Endothelial cell of umbilical vein (primary cell): ENCODE results near the gene DCDC1. TPM values are rescaled to one million over a fixed set of nuclear protein-coding genes. Genes with fewer than 3 reads are reported as not detected.

Source experiments
- BruUV-seq: library from RNA; stranded (reverse); fragments of 400-500 nt; replicated peaks from 2 replicates; lab custom pipeline; 2021; lab: Mats Ljungman, UMichigan
- CTCF ChIA-PET: fragments of 300-600, 350-600 bp; sonication (Branson Sonifier 250); formaldehyde crosslinking; loops from one replicate; lab custom pipeline; 2021; ENCODE audit warnings: antibody characterized with exemption, inconsistent platforms; lab: Charles Lee
- POLR2A ChIA-PET: fragments of 300-600, 350-600 bp; sonication (Branson Sonifier 250); formaldehyde crosslinking; loops from one replicate; lab custom pipeline; 2021; ENCODE audit warnings: antibody characterized with exemption, inconsistent platforms; lab: Charles Lee
- DNase-seq: peaks from one replicate; pipeline ENCODE4 v3.0.0-alpha.2; 2011; ENCODE audit warnings: low read depth, low spot score
- FAIRE-seq: peaks from 2 replicates; lab custom pipeline; 2011; peaks lifted over from hg19 to GRCh38; lab: Jason Lieb, UNC
- H2AFZ ChIP-seq: 2 replicates; pipeline ENCODE4 v1.6.0; 2012; ENCODE audit warnings: low read depth, low read length, control low read depth, inconsistent platforms
- H3K27ac ChIP-seq: 2 replicates; pipeline ENCODE4 v1.5.1; 2011; ENCODE audit warnings: low read depth, mild to moderate bottlenecking, control low read depth, low read length, moderate library complexity; ENCODE audit not compliant: insufficient read depth
- H3K27me3 ChIP-seq, 2 experiments: 2 replicates each; pipeline versions ENCODE4 v1.6.0 to v1.6.1; 2011; ENCODE audit warnings: low read length in 2 of 2, mixed read lengths in 1 of 2; ENCODE audit not compliant: control insufficient read depth in 2 of 2, insufficient read depth in 2 of 2
- H3K36me3 ChIP-seq, 2 experiments: 2 replicates in 1 of 2; 3 replicates in 1 of 2; pipeline ENCODE4 v1.5.1; 2011; ENCODE audit warnings: low read length in 2 of 2, mild to moderate bottlenecking in 1 of 2, moderate library complexity in 1 of 2; ENCODE audit not compliant: control insufficient read depth in 2 of 2, insufficient read depth in 2 of 2; ENCODE audit errors: extremely low read depth in 1 of 2
- H3K4me1 ChIP-seq: 3 replicates; pipeline ENCODE4 v1.5.1; 2011; ENCODE audit warnings: mild to moderate bottlenecking, low read length; ENCODE audit not compliant: control insufficient read depth, insufficient read depth; ENCODE audit errors: extremely low read depth
- H3K4me2 ChIP-seq: 2 replicates; pipeline ENCODE4 v1.6.1; 2011; ENCODE audit warnings: low read length, control low read depth, mixed read lengths; ENCODE audit not compliant: insufficient read depth
- H3K4me3 ChIP-seq, 3 experiments: fragments of 200-600 bp in 1 of 3; sonication (generic), shearing (Covaris generic) in 1 of 3; replicated peaks in 1 of 3; 2 replicates each; pipeline ENCODE4 v1.5.1; 2011 to 2016; ENCODE audit warnings: control low read depth in 3 of 3, low read length in 3 of 3, mild to moderate bottlenecking in 2 of 3, inconsistent platforms in 1 of 3, low read depth in 1 of 3, moderate library complexity in 1 of 3; ENCODE audit not compliant: insufficient read depth in 1 of 3
- H3K79me2 ChIP-seq: 2 replicates; pipeline ENCODE4 v1.6.0; 2012; ENCODE audit warnings: low read length, inconsistent platforms; ENCODE audit not compliant: control insufficient read depth, insufficient read depth
- H3K9ac ChIP-seq: replicated peaks from 2 replicates; pipeline ENCODE3; 2011; ENCODE audit warnings: low read length, control low read depth; ENCODE audit not compliant: insufficient read depth; ENCODE audit errors: extremely low read depth
- H3K9me1 ChIP-seq: replicated peaks from 3 replicates; pipeline ENCODE4 v1.6.0; 2011; ENCODE audit warnings: mild to moderate bottlenecking, low read length; ENCODE audit not compliant: control insufficient read depth, insufficient read depth; ENCODE audit errors: extremely low read depth
- H3K9me3 ChIP-seq: replicated peaks from 2 replicates; pipeline ENCODE4 v1.5.1; 2012; ENCODE audit warnings: low read length, inconsistent platforms; ENCODE audit not compliant: control insufficient read depth, insufficient read depth
- H4K20me1 ChIP-seq: replicated peaks from 2 replicates; pipeline ENCODE3; 2011; ENCODE audit warnings: mild to moderate bottlenecking, low read length; ENCODE audit not compliant: control insufficient read depth, insufficient read depth; ENCODE audit errors: extremely low read depth
- CTCF ChIP-seq, 2 donors: IDR thresholded peaks; 1 replicate in 1 of 2; 2 replicates in 1 of 2; pipeline ENCODE4 v1.5.1; 2011; ENCODE audit warnings: low read length in 2 of 2, mild to moderate bottlenecking in 2 of 2, moderate library complexity in 2 of 2, control low read depth in 1 of 2, inconsistent platforms in 1 of 2, low read depth in 1 of 2; ENCODE audit not compliant: insufficient read depth in 1 of 2; ENCODE audit errors: extremely low read depth in 1 of 2
- EZH2 ChIP-seq: IDR thresholded peaks from 2 replicates; pipeline ENCODE4 v1.6.1; 2012; ENCODE audit warnings: borderline replicate concordance, low read depth, mild to moderate bottlenecking, moderate library complexity, low read length, inconsistent platforms; ENCODE audit not compliant: severe bottlenecking
- FOS ChIP-seq: IDR thresholded peaks from 2 replicates; pipeline ENCODE4 v1.6.1; 2011; ENCODE audit warnings: mild to moderate bottlenecking, low read length, moderate library complexity, borderline replicate concordance; ENCODE audit not compliant: insufficient read depth
- GATA2 ChIP-seq: IDR thresholded peaks from 2 replicates; pipeline ENCODE4 v1.7.0; 2011; ENCODE audit warnings: low read depth, mild to moderate bottlenecking, moderate library complexity, mixed read lengths, low read length; ENCODE audit not compliant: insufficient read length, insufficient read depth
- JUN ChIP-seq: IDR thresholded peaks from 2 replicates; pipeline ENCODE4 v1.6.1; 2011; ENCODE audit warnings: borderline replicate concordance, low read depth; ENCODE audit not compliant: insufficient read length, insufficient read depth
- MYC ChIP-seq: IDR thresholded peaks from one replicate; pipeline ENCODE4 v1.6.1; 2011; ENCODE audit warnings: mild to moderate bottlenecking, low read depth, low read length
- POLR2A ChIP-seq: IDR thresholded peaks from 2 replicates; pipeline ENCODE4 v1.6.1; 2012; ENCODE audit warnings: low read depth, mild to moderate bottlenecking, control low read depth, low read length
- POLR2AphosphoS5 ChIP-seq: IDR thresholded peaks from 2 replicates; pipeline ENCODE4 v1.6.1; 2012; ENCODE audit warnings: low read depth, mild to moderate bottlenecking, control low read depth, low read length, moderate library complexity; ENCODE audit not compliant: insufficient read depth
- dilution Hi-C: fragments of 300-500 bp; cut with MboI; formaldehyde crosslinking; loops from one replicate; pipeline ENCODE4 v1.15.0; 2019; ENCODE audit warnings: low sequenced_read_pairs; ENCODE audit not compliant: extremely low pct_ligation_motif_present
- intact Hi-C: fragments of 100-400 bp; cut with micrococcal nuclease; formaldehyde crosslinking; loops from one replicate; pipeline ENCODE4 v1.10.0; 2022
- polyA plus RNA-seq, 4 experiments: library from polyadenylated mRNA; depleted of rRNA in 3 of 4; stranded (reverse) in 3 of 4; unstranded in 1 of 4; fragments of >200 nt; gene quantifications; 2 replicates each; pipeline versions ENCODE4 v1.2.1 to v1.2.3, GENCODE V29; 2011 to 2012; ENCODE audit warnings: missing spikeins in 1 of 4
- total RNA-seq: library from RNA; stranded (reverse); gene quantifications from 2 replicates; pipeline ENCODE4 v1.2.3, GENCODE V29; 2021
- TF ChIP-seq, protein P1 (sequence below): IDR thresholded peaks from 2 replicates; pipeline ENCODE4 v1.6.1; 2011; ENCODE audit not compliant: insufficient read depth, insufficient read length

Gene DCDC1
- total and polyA plus RNA-seq, 2 donors (not counting 3 experiments of a cell fraction or from before 2014, with no cell fraction given): 0.04 TPM; not detected in 1

GRCh38 chr11:31059529-31059928, 310.0 kb downstream of the DCDC1 start:
- Histone ChIP-seq H3K9me3 (no peaks in the 10 kb centered on the region), H3K9ac (no peak overlapping the region), H3K4me1 (no peaks in the 10 kb centered on the region), H2AFZ (no peak overlapping the region), H3K4me2 (no peak overlapping the region), H3K27me3 (peaks cover 0 to 1% of the 10 kb centered on the region in 2 experiments), H3K9me1 (no peaks in the 10 kb centered on the region), H3K4me3 (no peak overlapping the region), H3K36me3 (no peaks in the 10 kb centered on the region), H4K20me1 (no peaks in the 10 kb centered on the region), H3K79me2 (no peaks in the 10 kb centered on the region), H3K27ac (no peak overlapping the region)
- intact Hi-C loops: no loop called here
- FAIRE-seq (no peak), DNase-seq (no peak)
- POLR2A ChIA-PET: no interaction called here
- no peak for TF ChIP-seq JUN
- TF ChIP-seq EZH2: no peak
- BruUV-seq: no TSS peak
- CTCF ChIA-PET: no interaction called here
- dilution Hi-C loops: no loop called here

- Histone ChIP-seq H4K20me1 (no peaks in the 10 kb centered on the region), H3K4me3 (no peak overlapping the region), H3K27me3 (no peaks in the 10 kb centered on the region), H3K9me3 (no peaks in the 10 kb centered on the region), H3K9me1 (no peaks in the 10 kb centered on the region), H3K79me2 (no peaks in the 10 kb centered on the region), H3K36me3 (no peaks in the 10 kb centered on the region), H2AFZ (no peak overlapping the region), H3K4me2 (no peak overlapping the region), H3K4me1 (no peaks in the 10 kb centered on the region), H3K27ac (no peak overlapping the region), H3K9ac (no peak overlapping the region)
- intact Hi-C loops (no loop called here), dilution Hi-C loops (no loop called here)
- TF ChIP-seq JUN (no peak), GATA2 (no peak), POLR2A (no peak), POLR2AphosphoS5 (no peak), EZH2 (no peak), CTCF (IDR thresholded peaks at IDR 0.05; ENCODE audit: extremely low read depth in 1 of 2, insufficient read depth in 1 of 2, low read depth in 1 of 2, low read length in 2 of 2) (no peak), FOS (no peak), MYC (no peak)
- TF ChIP-seq, protein P1, sequence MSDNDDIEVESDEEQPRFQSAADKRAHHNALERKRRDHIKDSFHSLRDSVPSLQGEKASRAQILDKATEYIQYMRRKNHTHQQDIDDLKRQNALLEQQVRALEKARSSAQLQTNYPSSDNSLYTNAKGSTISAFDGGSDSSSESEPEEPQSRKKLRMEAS: no peak
- DNase-seq (no peak), FAIRE-seq (no peak)
- BruUV-seq: no TSS peak
- POLR2A ChIA-PET: no interaction called here
- CTCF ChIA-PET: no interaction called here
Measured at GRCh38 chr11:31050061-31050765, 319.3 kb downstream of the DCDC1 start.
